A549 (cell line): ENCODE results near the gene H1-8. TPM values are rescaled to one million over a fixed set of nuclear protein-coding genes. Genes with fewer than 3 reads are reported as not detected.

Source experiments
- ATAC-seq, 2 experiments: fragments of 200-7000 bp in 1 of 2; fragments of >200 bp in 1 of 2; cut with Nextera tagmentation in 1 of 2; cut with Tn5 transposase in 1 of 2; 3 replicates each; pipeline versions ENCODE4 v1.8.0 to v1.9.1; 2018 to 2020; ENCODE audit warnings: mild to moderate bottlenecking in 1 of 2, moderate library complexity in 1 of 2
- CTCF ChIA-PET: fragments of 300-600 bp; sonication (Branson Sonifier 250); formaldehyde crosslinking; extraction: SDS; loops from one replicate; lab custom pipeline; 2021; ENCODE audit warnings: antibody characterized with exemption, inconsistent platforms; lab: Yijun Ruan, JAX
- POLR2A ChIA-PET: fragments of 350-600 bp; formaldehyde crosslinking; extraction: SDS; loops from one replicate; lab custom pipeline; 2021; ENCODE audit warnings: antibody characterized with exemption, inconsistent platforms; lab: Yijun Ruan, JAX
- DNase-seq, 2 experiments: peaks; one replicate each; pipeline versions ENCODE4 v3.0.0 to v3.0.0-alpha.2; 2011 to 2016; ENCODE audit warnings: low read depth in 1 of 2, low spot score in 1 of 2
- FAIRE-seq: peaks from 2 replicates; lab custom pipeline; 2011; peaks lifted over from hg19 to GRCh38; lab: Jason Lieb, UNC
- H3K27ac ChIP-seq, 2 experiments: fragments of >200 bp; sonication (Bioruptor Twin); formaldehyde crosslinking; 3 replicates each; pipeline ENCODE4 v1.5.1; 2016 to 2017
- H3K4me1 ChIP-seq: fragments of >200 bp; sonication (Bioruptor Twin); formaldehyde crosslinking; 3 replicates; pipeline ENCODE4 v1.6.1; 2016
- H3K4me2 ChIP-seq: fragments of >200 bp; sonication (Bioruptor Twin); formaldehyde crosslinking; 3 replicates; pipeline ENCODE4 v1.6.1; 2016
- H3K4me3 ChIP-seq: fragments of >200 bp; sonication (Bioruptor Twin); formaldehyde crosslinking; 3 replicates; pipeline ENCODE4 v1.5.1; 2016
- H3K9me3 ChIP-seq: fragments of >200 bp; sonication (Bioruptor Twin); formaldehyde crosslinking; 3 replicates; pipeline ENCODE4 v1.6.1; 2016
- CEBPB ChIP-seq, 2 experiments: fragments of >200 bp in 1 of 2; sonication (Bioruptor Twin) in 1 of 2; formaldehyde crosslinking in 1 of 2; IDR thresholded peaks; 2 replicates each; pipeline ENCODE4 v1.6.1; 2012 to 2016
- EHF ChIP-seq: fragments of 250-450 bp; sonication (Bioruptor Pico); IDR thresholded peaks from 2 replicates; pipeline ENCODE4 v1.5.0; 2020; ENCODE audit warnings: mild to moderate bottlenecking
- ESRRA ChIP-seq: fragments of 150-350 bp; IDR thresholded peaks from 2 replicates; pipeline ENCODE4 v1.6.1; 2014; ENCODE audit warnings: mild to moderate bottlenecking, low read length, borderline replicate concordance
- HOXA7 ChIP-seq: fragments of 250-450 bp; sonication (Bioruptor Pico); IDR thresholded peaks from 2 replicates; pipeline ENCODE4 v1.5.0; 2020; ENCODE audit warnings: mild to moderate bottlenecking, moderate library complexity
- HOXB13 ChIP-seq: fragments of 250-450 bp; sonication (Bioruptor Pico); IDR thresholded peaks from 2 replicates; pipeline ENCODE4 v1.5.0; 2020; ENCODE audit warnings: low read depth, mild to moderate bottlenecking, moderate library complexity
- JUNB ChIP-seq: fragments of >200 bp; sonication (Bioruptor Twin); formaldehyde crosslinking; IDR thresholded peaks from 2 replicates; pipeline ENCODE4 v1.6.1; 2016
- KDM1A ChIP-seq: fragments of 200-600 bp; sonication (generic); IDR thresholded peaks from 2 replicates; pipeline ENCODE4 v1.6.1; 2016; ENCODE audit warnings: low read depth, mild to moderate bottlenecking
- NPAS2 ChIP-seq: fragments of 250-450 bp; sonication (Bioruptor Pico); IDR thresholded peaks from 2 replicates; pipeline ENCODE4 v1.8.0; 2022; ENCODE audit warnings: mild to moderate bottlenecking, moderate library complexity, borderline replicate concordance
- RCOR1 ChIP-seq: fragments of 150-350 bp; IDR thresholded peaks from 2 replicates; pipeline ENCODE4 v1.6.1; 2014; ENCODE audit warnings: antibody characterized with exemption, low read length, low read depth
- RFX5 ChIP-seq: fragments of 450-650 bp; IDR thresholded peaks from 2 replicates; pipeline ENCODE4 v1.7.1; 2014; ENCODE audit warnings: antibody characterized with exemption, mild to moderate bottlenecking, moderate library complexity
- SMC3 ChIP-seq: fragments of >200 bp; sonication (Bioruptor Twin); formaldehyde crosslinking; IDR thresholded peaks from 3 replicates; pipeline ENCODE4 v1.6.1; 2018; ENCODE audit warnings: inconsistent platforms
- ZFP36 ChIP-seq: fragments of 450-650 bp; IDR thresholded peaks from 2 replicates; pipeline ENCODE4 v1.6.1; 2014; ENCODE audit warnings: borderline replicate concordance; ENCODE audit not compliant: partially characterized antibody
- WGBS: methylation state at CpG from one replicate; pipeline ENCODE4 v1.1.6; 2017; ENCODE audit errors: missing lambda C conversion rate; 5-methylcytosine and 5-hydroxymethylcytosine counted together
- polyA plus RNA-seq, 4 experiments: library from polyadenylated mRNA; depleted of rRNA in 3 of 4; stranded (reverse); fragments of >200 nt; fragmentation: RNase III in 1 of 4; extraction: RNeasy Plus Mini Kit Qiagen cat#74134 plus additional on column Dnase treatment in 1 of 4; gene quantifications; 2 replicates in 3 of 4; 3 replicates in 1 of 4; pipeline ENCODE4 v1.2.3, GENCODE V29; 2011 to 2017

The H1-8 gene
- polyA plus RNA-seq, 2 of the 4 experiments (the other 2 are of a cell fraction) = not detected

- POLR2A ChIA-PET = no interaction called here
- no peak for DNase-seq
- Histone ChIP-seq H3K4me3 (no peak overlapping the region), H3K4me1 (peaks cover 61% of the 10 kb centered on the region), H3K9me3 (no peaks in the 10 kb centered on the region), H3K27ac (peak overlapping the region; percentile 66 to 81; a peak in 5 of 6 replicates), H3K4me2 (peak overlapping the region; percentile 66; the same call in 2 of the 3 replicates)
- CTCF ChIA-PET = interaction anchor here (0.9 to 1.8 kb wide), 6 partner anchors 10 to 346 kb away, joined by 3 to 7 read pairs (median 4); no protein-coding TSS in a partner anchor
- TF ChIP-seq KDM1A = peak; percentile 83; the same call in 1 of the 2 replicates
- no peak for TF ChIP-seq HOXB13 (CRISPR knock-in tag)
- ATAC-seq = no peak
- 85% methylated on average over 6 of the region's 10 CpGs for WGBS
- no peak for FAIRE-seq
Measured at GRCh38 chr3:129595544-129596193, 52.7 kb downstream of the H1-8 start.

GRCh38 chr3:129596194-129597086, 53.5 kb downstream of the H1-8 start:
- 35% methylated on average over 12 of the region's 27 CpGs for WGBS
- ChIA-PET CTCF (interaction anchor here (0.6 to 1.8 kb wide), 7 partner anchors 9 to 345 kb away, joined by 3 to 7 read pairs (median 3); no protein-coding TSS in a partner anchor), POLR2A (no interaction called here)
- ATAC-seq = peak; percentile 48 to 69; a peak in 4 of 6 replicates
- H3K27ac ChIP-seq = peak overlapping the region; percentile 66 to 81
- TF ChIP-seq NPAS2 (CRISPR knock-in tag) (no peak), EHF (CRISPR knock-in tag) (no peak), CEBPB (IDR thresholded peaks at IDR 0.05) (peak in 1 of 2 experiments; percentile 28; a peak in 2 of 4 replicates)
- peak in 1 of 2 experiments; percentile 44 for DNase-seq
- no peak overlapping the region for H3K4me3 ChIP-seq
- no peaks in the 10 kb centered on the region for H3K9me3 ChIP-seq
- peaks cover 67% of the 10 kb centered on the region for H3K4me1 ChIP-seq
- H3K4me2 ChIP-seq = peak overlapping the region; percentile 66
- FAIRE-seq = no peak

DNA sequence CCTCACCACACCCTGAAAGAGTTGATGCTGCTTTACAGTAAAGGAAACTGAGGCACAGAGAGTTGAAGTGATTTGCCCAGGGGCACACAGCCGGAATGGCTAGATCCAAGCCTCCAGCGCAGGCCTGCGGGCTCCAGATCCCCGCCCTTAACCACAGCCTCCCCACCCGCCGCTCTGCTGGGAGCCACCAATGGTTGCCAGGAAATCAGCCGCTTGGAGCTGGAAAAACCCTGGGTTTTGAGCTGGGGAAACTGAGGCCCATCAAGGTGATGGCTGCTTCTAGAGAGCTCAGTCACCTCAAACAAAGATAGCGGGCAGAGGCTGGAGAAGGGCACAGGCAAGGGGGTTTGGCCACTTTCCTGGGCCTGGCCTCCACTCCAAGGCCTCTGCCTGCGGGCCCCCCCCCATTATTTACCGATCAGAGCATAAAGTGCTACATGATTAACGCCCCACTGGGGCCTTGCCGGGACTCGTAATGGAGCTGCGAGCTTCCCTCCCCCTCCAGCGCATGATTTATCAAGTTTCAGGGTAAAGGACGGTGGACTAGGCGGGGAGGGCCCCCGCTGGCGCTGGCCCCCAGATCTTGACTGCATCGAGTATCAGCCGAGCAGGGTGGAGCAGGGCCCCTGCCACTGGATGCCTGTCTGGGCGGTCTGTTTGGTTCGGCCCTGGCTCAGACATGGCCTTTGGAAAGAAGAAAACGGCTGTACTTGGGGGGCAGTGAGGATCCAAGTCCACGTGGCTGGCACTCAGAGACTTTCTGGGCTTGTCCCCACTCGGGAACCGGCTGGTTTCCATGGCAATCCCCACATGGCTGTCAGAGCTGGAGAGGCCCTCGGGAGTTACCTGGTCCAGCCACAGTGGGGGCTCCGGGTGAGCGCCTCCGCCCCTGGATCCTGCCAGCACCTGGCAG, 54.4 kb downstream of the H1-8 start:
- TF ChIP-seq CEBPB (IDR thresholded peaks at IDR 0.05) = no peak
- no peak for TF ChIP-seq KDM1A
- no peak for TF ChIP-seq RFX5
- no peak for TF ChIP-seq RCOR1
- no peak for TF ChIP-seq HOXA7
- FAIRE-seq (no peak), DNase-seq (no peak), ATAC-seq (no peak)
- WGBS = 79% methylated on average over 25 of the region's 31 CpGs
- CTCF ChIA-PET = interaction anchor here (0.6 to 1.8 kb wide), 5 partner anchors 8 to 398 kb away, joined by 3 to 7 read pairs (median 3); no protein-coding TSS in a partner anchor
- peak overlapping the region; percentile 66 to 81; a peak in 5 of 6 replicates for H3K27ac ChIP-seq
- H3K4me2 ChIP-seq = peak overlapping the region; percentile 66
- POLR2A ChIA-PET = no interaction called here
- H3K9me3 ChIP-seq = no peaks in the 10 kb centered on the region
- no peak overlapping the region for H3K4me3 ChIP-seq
- H3K4me1 ChIP-seq = peaks cover 68% of the 10 kb centered on the region

DNA sequence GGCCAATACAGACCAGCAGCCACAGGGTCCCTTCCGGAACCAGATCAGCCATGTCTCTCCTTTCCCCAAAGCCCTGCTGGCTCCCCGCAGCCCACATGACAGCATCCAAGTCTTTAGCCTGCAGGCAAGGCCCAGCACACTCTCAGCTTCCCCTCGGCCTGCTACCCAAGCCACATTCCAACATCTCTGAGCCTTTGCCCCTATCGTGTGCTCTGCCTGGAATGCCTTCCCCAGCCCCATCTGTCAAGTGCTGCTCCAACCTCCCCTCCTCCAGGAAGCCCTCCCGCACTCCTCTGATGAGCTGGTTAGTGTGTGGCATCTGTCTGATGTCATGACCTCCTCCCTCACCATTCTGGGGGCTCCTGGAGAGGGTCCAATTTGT, 55.0 kb downstream of the H1-8 start:
- Histone ChIP-seq H3K4me2 (no peak overlapping the region), H3K4me1 (peaks cover 68% of the 10 kb centered on the region), H3K27ac (peak overlapping the region in 1 of 2 experiments; percentile 81; a peak in 3 of 6 replicates), H3K9me3 (no peaks in the 10 kb centered on the region), H3K4me3 (no peak overlapping the region)
- DNase-seq = no peak
- no peak for TF ChIP-seq SMC3
- TF ChIP-seq JUNB = no peak
- TF ChIP-seq ZFP36 = peak; percentile 57
- TF ChIP-seq ESRRA = no peak
- ChIA-PET CTCF (interaction anchor here (0.7 to 1.5 kb wide), 2 partner anchors 30 to 397 kb away, joined by 3 to 5 read pairs; no protein-coding TSS in a partner anchor), POLR2A (no interaction called here)
- WGBS = 55% methylated on average over 5 of the region's 5 CpGs
- peak; percentile 8 to 16; a peak in 4 of 6 replicates for ATAC-seq
- FAIRE-seq = no peak
